Spinal cord (tissue), 10 donors: ENCODE measurements around the gene ROR2. TPM values are rescaled to one million over a fixed set of nuclear protein-coding genes. Genes with fewer than 3 reads are reported as not detected.

Experiments
- DNase-seq, 6 donors: peaks; one replicate each; pipeline versions ENCODE4 v3.0.0 to v3.0.0-alpha.2; 2013 to 2015; ENCODE audit warnings: low spot score in 6 of 6, low read depth in 4 of 6
- H3K27ac ChIP-seq: one replicate; pipeline ENCODE4 v1.5.1; 2013; ENCODE audit warnings: low read depth, low read length, control low read depth
- H3K27me3 ChIP-seq: one replicate; pipeline ENCODE4 v1.6.1; 2013; ENCODE audit warnings: low read length; ENCODE audit not compliant: control insufficient read depth, insufficient read depth
- H3K36me3 ChIP-seq: one replicate; pipeline ENCODE4 v1.6.1; 2013; ENCODE audit warnings: low read length; ENCODE audit not compliant: control insufficient read depth, insufficient read depth
- H3K4me1 ChIP-seq: one replicate; pipeline ENCODE4 v1.6.1; 2013; ENCODE audit warnings: low read length; ENCODE audit not compliant: control insufficient read depth, insufficient read depth
- H3K4me3 ChIP-seq: one replicate; pipeline ENCODE4 v1.5.1; 2013; ENCODE audit warnings: low read depth, low read length, control low read depth
- H3K9me3 ChIP-seq: one replicate; pipeline ENCODE4 v1.6.1; 2013; ENCODE audit warnings: low read length; ENCODE audit not compliant: control insufficient read depth, insufficient read depth
- WGBS: methylation state at CpG from one replicate; pipeline ENCODE4 v1.1.5; 2013; ENCODE audit warnings: missing lambda C conversion rate; ENCODE audit not compliant: insufficient coverage; 5-methylcytosine and 5-hydroxymethylcytosine counted together
- polyA plus RNA-seq, 2 donors: library from polyadenylated mRNA; unstranded; fragments of 120-200 nt; gene quantifications; one replicate each; pipeline ENCODE4 v1.2.1, GENCODE V29; 2013; ENCODE audit not compliant: insufficient read length in 2 of 2
- total RNA-seq, 2 donors: library from RNA; depleted of rRNA in 1 of 2; stranded (reverse); fragments of 120-200 nt in 1 of 2; fragments of >200 nt in 1 of 2; gene quantifications; one replicate each; pipeline versions ENCODE4 v1.2.3 to v1.2.4, GENCODE V29; 2013 to 2014
- donor health status: healthy.

The ROR2 gene
- total and polyA plus RNA-seq, 4 donors, result 3.1 to 20.6 (median 5.0) TPM

DNA sequence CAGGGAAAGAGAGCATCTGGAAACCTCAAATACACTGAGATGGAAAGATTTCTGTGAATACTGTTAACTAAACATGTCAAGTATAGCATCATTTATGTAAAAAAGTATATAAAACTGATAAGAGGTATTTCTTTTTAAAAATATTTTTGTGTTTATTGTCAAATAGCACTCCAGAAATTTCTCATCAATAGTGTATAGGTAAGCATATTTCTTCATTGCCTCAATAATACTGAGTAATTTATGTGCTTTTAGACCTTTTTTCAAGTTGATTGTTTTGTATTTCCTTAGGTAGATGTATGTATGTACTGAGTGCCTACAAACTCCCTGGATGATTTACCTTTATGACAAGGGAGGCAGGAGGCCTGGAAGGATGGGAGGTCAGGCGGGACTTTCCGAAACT, 196.3 kb downstream of the ROR2 start:
- no peak overlapping the region for H3K27ac ChIP-seq
- H3K36me3 ChIP-seq, result no peaks in the 10 kb centered on the region
- no peak overlapping the region for H3K4me3 ChIP-seq
- DNase-seq, result no peak
- H3K9me3 ChIP-seq, result no peaks in the 10 kb centered on the region
- H3K27me3 ChIP-seq, result no peaks in the 10 kb centered on the region
- no CpG with 5 or more reads among the region's 2 CpGs for WGBS
- H3K4me1 ChIP-seq, result no peaks in the 10 kb centered on the region

DNA sequence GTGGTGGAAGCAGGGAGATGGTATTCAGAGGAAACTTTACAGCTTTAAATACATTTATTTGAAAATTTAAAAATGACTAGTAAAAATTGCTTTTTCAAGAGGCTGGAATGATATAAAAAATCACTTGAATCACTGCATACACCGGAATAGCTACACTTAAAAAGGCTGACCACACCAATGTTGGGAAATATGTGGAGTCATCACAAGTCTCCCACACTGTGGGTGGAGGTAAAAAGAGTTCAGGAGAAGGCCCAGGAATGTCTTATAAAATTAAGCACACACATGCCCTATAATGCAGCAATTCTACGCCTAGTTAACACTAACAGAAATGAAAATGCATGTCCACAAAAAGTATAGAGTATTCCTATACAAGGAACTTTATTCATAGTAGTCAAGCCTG, 198.1 kb downstream of the ROR2 start:
- WGBS, result no CpG with 5 or more reads among the region's 2 CpGs
- no peaks in the 10 kb centered on the region for H3K36me3 ChIP-seq
- no peak for DNase-seq
- no peak overlapping the region for H3K27ac ChIP-seq
- no peak overlapping the region for H3K4me3 ChIP-seq
- H3K27me3 ChIP-seq, result no peaks in the 10 kb centered on the region
- no peaks in the 10 kb centered on the region for H3K9me3 ChIP-seq
- no peaks in the 10 kb centered on the region for H3K4me1 ChIP-seq

GRCh38 chr9:91750343-91750742, 199.7 kb downstream of the ROR2 start:
- H3K27ac ChIP-seq, result no peak overlapping the region
- peak in 4 of 6 donors; percentile 36 to 93 (median 60) for DNase-seq
- WGBS, result no CpG with 5 or more reads among the region's 6 CpGs

DNA sequence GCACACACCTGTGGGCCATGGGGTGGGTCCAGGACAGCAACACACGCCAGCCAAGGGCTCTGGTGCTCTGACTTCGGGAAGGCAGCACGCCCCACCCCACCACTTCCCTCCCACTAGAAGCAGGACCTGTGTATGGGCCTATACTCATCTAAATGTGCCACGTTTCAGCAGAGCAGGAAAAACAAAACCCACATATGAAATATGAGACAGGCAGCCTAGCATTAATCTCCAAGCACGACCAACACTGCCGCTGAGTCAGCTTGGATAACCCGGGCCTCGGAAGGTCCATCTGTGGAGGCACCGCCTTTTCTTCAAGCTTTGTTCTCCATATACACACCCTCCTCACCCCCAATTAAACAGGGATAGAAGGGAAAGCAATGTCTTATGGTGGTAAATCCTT, 203.1 kb downstream of the ROR2 start:
- no peak overlapping the region for H3K4me3 ChIP-seq
- H3K36me3 ChIP-seq, result no peaks in the 10 kb centered on the region
- 88% methylated on average over 3 of the region's 9 CpGs for WGBS
- H3K9me3 ChIP-seq, result no peaks in the 10 kb centered on the region
- no peaks in the 10 kb centered on the region for H3K4me1 ChIP-seq
- no peak overlapping the region for H3K27ac ChIP-seq
- DNase-seq, result no peak
- H3K27me3 ChIP-seq, result no peaks in the 10 kb centered on the region

More at GRCh38 chr9:91750343-91750742, 199.7 kb downstream of the ROR2 start:
- no peaks in the 10 kb centered on the region for H3K27me3 ChIP-seq
- no peaks in the 10 kb centered on the region for H3K4me1 ChIP-seq
- H3K9me3 ChIP-seq, result no peaks in the 10 kb centered on the region
- H3K36me3 ChIP-seq, result no peaks in the 10 kb centered on the region
- H3K4me3 ChIP-seq, result no peak overlapping the region

DNA sequence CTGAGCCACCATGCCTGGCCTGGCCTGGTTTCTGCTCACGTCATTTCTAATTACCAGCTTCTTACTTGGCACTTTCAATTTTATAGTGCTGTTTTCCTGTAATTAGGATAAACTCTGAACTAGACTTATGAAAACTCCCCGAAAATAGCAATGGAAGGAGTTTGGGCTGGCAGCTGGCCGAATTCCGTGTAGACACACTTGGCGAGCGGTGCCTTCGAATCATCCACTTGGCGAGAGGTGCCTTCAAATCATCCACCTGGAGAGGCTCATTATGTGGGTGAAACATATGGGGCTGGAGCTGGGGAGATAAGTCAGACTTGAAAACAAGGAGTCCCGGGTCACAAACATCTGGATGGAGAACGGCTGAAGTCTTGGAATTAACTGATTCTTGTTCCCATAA, 203.7 kb downstream of the ROR2 start:
- no peaks in the 10 kb centered on the region for H3K27me3 ChIP-seq
- H3K9me3 ChIP-seq, result no peaks in the 10 kb centered on the region
- H3K27ac ChIP-seq, result no peak overlapping the region
- H3K4me3 ChIP-seq, result no peak overlapping the region
- no peaks in the 10 kb centered on the region for H3K4me1 ChIP-seq
- no peaks in the 10 kb centered on the region for H3K36me3 ChIP-seq
- peak in 1 of 6 donors; percentile 35 for DNase-seq
- WGBS, result 93% methylated on average over 8 of the region's 10 CpGs

DNA sequence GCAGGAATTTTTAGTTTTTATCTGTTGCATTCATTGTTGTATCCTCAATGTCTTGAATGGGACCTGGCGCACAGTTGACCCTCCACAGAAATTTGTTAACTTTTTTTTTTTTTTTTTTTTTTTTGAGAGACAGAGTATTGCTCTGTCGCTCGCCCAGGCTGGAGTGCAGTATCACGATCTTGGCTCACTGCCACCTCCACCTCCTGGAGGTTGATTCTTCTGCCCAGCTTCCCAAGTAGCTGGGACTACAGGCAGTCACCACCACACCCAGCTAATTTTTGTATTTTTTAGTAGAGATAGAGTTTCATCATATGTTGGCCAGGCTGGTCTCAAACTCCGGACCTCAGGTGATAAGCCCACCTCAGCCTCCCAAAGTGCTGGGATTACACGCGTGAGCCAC, 205.9 kb downstream of the ROR2 start:
- no peaks in the 10 kb centered on the region for H3K36me3 ChIP-seq
- H3K27ac ChIP-seq, result no peak overlapping the region
- no CpG with 5 or more reads among the region's 7 CpGs for WGBS
- no peaks in the 10 kb centered on the region for H3K4me1 ChIP-seq
- H3K27me3 ChIP-seq, result no peaks in the 10 kb centered on the region
- no peak for DNase-seq
- H3K9me3 ChIP-seq, result no peaks in the 10 kb centered on the region
- no peak overlapping the region for H3K4me3 ChIP-seq

- no peak for DNase-seq
- no peaks in the 10 kb centered on the region for H3K9me3 ChIP-seq
Measured at GRCh38 chr9:91741522-91741921, 208.5 kb downstream of the ROR2 start.

DNA sequence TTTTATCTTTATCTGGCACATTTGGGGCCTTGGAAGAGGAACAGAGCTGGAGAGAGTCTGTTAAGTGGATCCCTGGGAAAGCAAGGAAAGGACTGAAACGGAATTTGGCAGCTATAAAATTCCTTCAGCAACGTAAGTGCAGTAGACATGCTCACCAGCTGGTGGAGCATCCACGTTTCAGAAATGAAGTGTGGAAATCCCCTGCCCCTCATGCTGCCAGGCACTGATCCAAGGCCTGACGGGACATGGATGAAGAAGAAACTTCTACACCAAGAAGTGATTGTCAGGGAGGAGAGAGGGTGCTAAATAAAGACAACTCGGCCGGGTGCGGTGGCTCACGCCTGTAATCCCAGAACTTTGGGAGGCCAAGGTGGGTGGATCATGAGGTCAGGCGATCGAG, 209.3 kb downstream of the ROR2 start:
- H3K4me3 ChIP-seq, result no peak overlapping the region
- peak in 2 of 6 donors; percentile 57 to 85 for DNase-seq
- WGBS, result 59% methylated on average over 3 of the region's 10 CpGs
- no peaks in the 10 kb centered on the region for H3K9me3 ChIP-seq
- H3K27ac ChIP-seq, result no peak overlapping the region
- H3K36me3 ChIP-seq, result no peaks in the 10 kb centered on the region
- no peaks in the 10 kb centered on the region for H3K27me3 ChIP-seq
- H3K4me1 ChIP-seq, result no peaks in the 10 kb centered on the region

More at GRCh38 chr9:91741522-91741921, 208.5 kb downstream of the ROR2 start:
- H3K27me3 ChIP-seq, result no peaks in the 10 kb centered on the region
- no peak overlapping the region for H3K27ac ChIP-seq
- H3K36me3 ChIP-seq, result no peaks in the 10 kb centered on the region
- H3K4me3 ChIP-seq, result no peak overlapping the region
- no peaks in the 10 kb centered on the region for H3K4me1 ChIP-seq

GRCh38 chr9:91736898-91737601, 213.0 kb downstream of the ROR2 start:
- no peak for DNase-seq
- 85% methylated on average over 12 of the region's 16 CpGs for WGBS
- H3K27ac ChIP-seq, result no peak overlapping the region
- H3K4me1 ChIP-seq, result peaks cover 7% of the 10 kb centered on the region
- no peak overlapping the region for H3K4me3 ChIP-seq
- H3K9me3 ChIP-seq, result no peaks in the 10 kb centered on the region
- no peaks in the 10 kb centered on the region for H3K27me3 ChIP-seq
- H3K36me3 ChIP-seq, result peaks cover 8% of the 10 kb centered on the region

DNA sequence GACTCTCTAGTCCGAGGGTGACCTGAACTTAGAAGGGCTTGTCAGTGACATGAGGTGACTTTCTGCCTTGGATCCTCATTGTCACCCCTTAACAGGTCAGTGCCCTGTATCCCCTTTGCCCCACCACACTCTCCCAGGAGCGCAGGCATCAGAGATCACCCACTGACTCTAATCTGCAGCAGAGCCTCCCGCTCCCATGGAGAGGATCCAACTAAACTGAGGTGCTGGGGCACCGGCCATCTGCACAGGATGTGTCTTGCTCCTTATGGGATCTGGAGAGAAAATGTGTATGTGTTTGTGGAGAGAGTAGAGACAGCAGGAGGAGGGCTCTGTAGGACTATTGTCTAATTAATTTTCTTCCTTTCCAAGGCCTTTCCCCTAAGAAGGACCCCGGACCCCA, 213.7 kb downstream of the ROR2 start:
- H3K9me3 ChIP-seq, result no peaks in the 10 kb centered on the region
- 80% methylated on average over 4 of the region's 5 CpGs for WGBS

More for the DNA sequence above, 213.7 kb downstream of the ROR2 start:
- H3K27ac ChIP-seq, result no peak overlapping the region
- peaks cover 8% of the 10 kb centered on the region for H3K36me3 ChIP-seq
- no peak for DNase-seq
- H3K4me1 ChIP-seq, result peaks cover 7% of the 10 kb centered on the region
- H3K27me3 ChIP-seq, result no peaks in the 10 kb centered on the region
- no peak overlapping the region for H3K4me3 ChIP-seq
